ENCODE data around the gene NAXE.

GRCh38 chr1:156582388-156583017, 9.1 kb upstream of the NAXE start:
- TF ChIP-seq POLR2A (IDR thresholded peaks at IDR 0.05; ENCODE audit: low read length) (no peak), GATA1 (IDR thresholded peaks at IDR 0.05; ENCODE audit: low read depth, low read length) (no peak)

Measured in erythroblast (primary cell).